Tibial artery (tissue), 4 donors: ENCODE results near the gene RNF38.

Experiments used
- DNase-seq, 2 donors: peaks; one replicate each; pipeline ENCODE4 v3.0.0-alpha.2; 2019
- H3K27ac ChIP-seq, 2 donors: fragments of 200-600 bp; sonication (generic) in 1 of 2; 1 replicate in 1 of 2; 2 replicates in 1 of 2; pipeline ENCODE4 v1.5.1; 2018 to 2019; ENCODE audit warnings: mild to moderate bottlenecking in 1 of 2
- H3K27me3 ChIP-seq, 2 donors: fragments of 200-600 bp; sonication (generic) in 1 of 2; one replicate each; pipeline versions ENCODE4 v1.5.1 to v1.6.0; 2016 to 2019
- H3K36me3 ChIP-seq, 3 donors: fragments of 200-600 bp; sonication (generic) in 2 of 3; one replicate each; pipeline ENCODE4 v1.5.1; 2016 to 2019; ENCODE audit warnings: mild to moderate bottlenecking in 2 of 3
- H3K4me1 ChIP-seq, 4 donors: fragments of 200-600 bp; sonication (generic) in 2 of 4; 1 replicate in 3 of 4; 2 replicates in 1 of 4; pipeline ENCODE4 v1.5.1; 2016 to 2019
- H3K4me3 ChIP-seq, 2 donors: fragments of 200-600 bp; sonication (generic) in 1 of 2; 1 replicate in 1 of 2; 2 replicates in 1 of 2; pipeline ENCODE4 v1.5.1; 2018 to 2019; ENCODE audit warnings: mild to moderate bottlenecking in 2 of 2
- H3K9me3 ChIP-seq, 3 donors: fragments of 200-600 bp; sonication (generic) in 1 of 3; one replicate each; pipeline ENCODE4 v1.5.1; 2016 to 2019
- intact Hi-C: fragments of 100-400 bp; cut with DNase I; formaldehyde crosslinking; loops from one replicate; pipeline ENCODE4 v1.15.0; 2023; ENCODE audit warnings: low total_unique reads
- TF ChIP-seq, protein P1 (sequence below), 2 experiments: fragments of 200-600 bp in 1 of 2; fragments of 450-650 bp in 1 of 2; IDR thresholded peaks; one replicate each; pipeline ENCODE4 v1.5.1; 2017 to 2019; ENCODE audit warnings: antibody characterized with exemption in 2 of 2, mild to moderate bottlenecking in 1 of 2, moderate library complexity in 1 of 2

The RNF38 gene

DNA sequence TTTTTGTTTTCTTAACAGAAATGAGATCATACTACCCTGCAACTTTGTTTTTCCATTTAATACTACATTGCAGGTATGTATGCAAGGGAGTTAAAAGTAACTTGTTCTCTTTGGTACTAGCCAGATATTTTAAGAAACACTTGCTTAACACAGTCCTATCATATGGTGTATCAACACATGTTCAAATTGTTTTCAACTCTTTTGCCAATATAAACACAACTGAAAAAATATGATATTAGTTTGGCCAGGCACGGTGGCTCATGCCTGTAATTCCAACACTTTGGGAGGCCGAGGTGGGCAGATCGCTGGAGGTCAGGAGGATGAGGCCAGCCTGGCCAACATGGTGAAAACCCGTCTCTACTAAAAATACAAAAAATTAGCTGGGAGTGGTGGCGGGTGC is 41.6 kb downstream of the RNF38 start:
- no peak overlapping the region for H3K4me3 ChIP-seq
- TF ChIP-seq, protein P1, sequence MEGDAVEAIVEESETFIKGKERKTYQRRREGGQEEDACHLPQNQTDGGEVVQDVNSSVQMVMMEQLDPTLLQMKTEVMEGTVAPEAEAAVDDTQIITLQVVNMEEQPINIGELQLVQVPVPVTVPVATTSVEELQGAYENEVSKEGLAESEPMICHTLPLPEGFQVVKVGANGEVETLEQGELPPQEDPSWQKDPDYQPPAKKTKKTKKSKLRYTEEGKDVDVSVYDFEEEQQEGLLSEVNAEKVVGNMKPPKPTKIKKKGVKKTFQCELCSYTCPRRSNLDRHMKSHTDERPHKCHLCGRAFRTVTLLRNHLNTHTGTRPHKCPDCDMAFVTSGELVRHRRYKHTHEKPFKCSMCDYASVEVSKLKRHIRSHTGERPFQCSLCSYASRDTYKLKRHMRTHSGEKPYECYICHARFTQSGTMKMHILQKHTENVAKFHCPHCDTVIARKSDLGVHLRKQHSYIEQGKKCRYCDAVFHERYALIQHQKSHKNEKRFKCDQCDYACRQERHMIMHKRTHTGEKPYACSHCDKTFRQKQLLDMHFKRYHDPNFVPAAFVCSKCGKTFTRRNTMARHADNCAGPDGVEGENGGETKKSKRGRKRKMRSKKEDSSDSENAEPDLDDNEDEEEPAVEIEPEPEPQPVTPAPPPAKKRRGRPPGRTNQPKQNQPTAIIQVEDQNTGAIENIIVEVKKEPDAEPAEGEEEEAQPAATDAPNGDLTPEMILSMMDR (IDR thresholded peaks at IDR 0.05), result no peak
- intact Hi-C loops, result no loop called here
- no peaks in the 10 kb centered on the region for H3K27me3 ChIP-seq
- no peaks in the 10 kb centered on the region for H3K9me3 ChIP-seq
- DNase-seq, result no peak
- peaks cover 27 to 64% (median 34%) of the 10 kb centered on the region in 3 donors for H3K36me3 ChIP-seq
- no peak overlapping the region for H3K27ac ChIP-seq
- H3K4me1 ChIP-seq, result no peaks in the 10 kb centered on the region

DNA sequence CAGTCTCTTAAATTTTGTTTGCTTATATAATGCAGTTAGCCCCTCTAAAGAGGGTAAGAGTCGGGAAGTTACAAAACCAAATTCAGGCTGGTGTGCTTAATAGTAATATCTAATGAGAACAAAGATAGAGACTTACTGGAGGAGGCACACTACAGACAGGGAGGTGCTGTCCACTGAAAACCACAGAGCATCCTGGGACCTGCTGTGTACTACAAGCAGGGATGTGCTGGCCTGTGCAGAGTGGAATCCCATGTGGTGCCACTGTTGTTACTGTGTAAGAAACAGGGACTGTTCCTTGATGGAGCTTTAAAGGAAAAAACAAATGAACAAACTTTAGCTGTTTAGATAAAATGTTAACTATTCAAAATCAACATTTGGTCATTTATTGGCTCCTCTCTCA is 42.4 kb downstream of the RNF38 start:
- Histone ChIP-seq H3K4me3 (no peak overlapping the region), H3K4me1 (no peaks in the 10 kb centered on the region), H3K36me3 (peaks cover 32 to 67% (median 43%) of the 10 kb centered on the region in 3 donors), H3K9me3 (no peaks in the 10 kb centered on the region), H3K27me3 (no peaks in the 10 kb centered on the region), H3K27ac (no peak overlapping the region)
- intact Hi-C loops, result no loop called here
- no peak for DNase-seq
- TF ChIP-seq, protein P1 (IDR thresholded peaks at IDR 0.05), result no peak

DNA sequence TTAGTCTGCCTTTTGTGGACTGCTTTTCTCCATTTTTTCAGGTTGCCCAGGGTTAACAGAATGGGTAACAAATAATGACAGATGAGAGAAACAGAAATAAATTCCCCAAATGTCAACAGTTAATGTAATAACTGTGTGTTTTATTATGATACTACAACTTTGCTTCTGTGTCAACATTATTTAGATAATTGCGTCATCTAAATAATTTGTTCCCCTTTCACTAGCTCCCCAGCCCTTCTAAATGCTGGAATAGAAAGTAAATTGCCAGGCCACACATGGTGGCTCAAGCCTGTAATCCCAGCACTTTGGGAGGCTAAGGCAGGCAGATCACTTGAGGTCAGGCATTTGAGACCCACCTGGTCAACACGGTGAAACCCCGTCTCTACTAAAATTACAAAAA is 53.5 kb downstream of the RNF38 start:
- H3K9me3 ChIP-seq, result no peaks in the 10 kb centered on the region
- no peaks in the 10 kb centered on the region for H3K4me1 ChIP-seq
- H3K27me3 ChIP-seq, result no peaks in the 10 kb centered on the region
- TF ChIP-seq, protein P1 (IDR thresholded peaks at IDR 0.05), result no peak
- no peak overlapping the region for H3K4me3 ChIP-seq
- no peak for DNase-seq
- no peak overlapping the region for H3K27ac ChIP-seq
- intact Hi-C loops, result no loop called here
- H3K36me3 ChIP-seq, result peaks cover 50 to 80% (median 66%) of the 10 kb centered on the region in 3 donors

DNA sequence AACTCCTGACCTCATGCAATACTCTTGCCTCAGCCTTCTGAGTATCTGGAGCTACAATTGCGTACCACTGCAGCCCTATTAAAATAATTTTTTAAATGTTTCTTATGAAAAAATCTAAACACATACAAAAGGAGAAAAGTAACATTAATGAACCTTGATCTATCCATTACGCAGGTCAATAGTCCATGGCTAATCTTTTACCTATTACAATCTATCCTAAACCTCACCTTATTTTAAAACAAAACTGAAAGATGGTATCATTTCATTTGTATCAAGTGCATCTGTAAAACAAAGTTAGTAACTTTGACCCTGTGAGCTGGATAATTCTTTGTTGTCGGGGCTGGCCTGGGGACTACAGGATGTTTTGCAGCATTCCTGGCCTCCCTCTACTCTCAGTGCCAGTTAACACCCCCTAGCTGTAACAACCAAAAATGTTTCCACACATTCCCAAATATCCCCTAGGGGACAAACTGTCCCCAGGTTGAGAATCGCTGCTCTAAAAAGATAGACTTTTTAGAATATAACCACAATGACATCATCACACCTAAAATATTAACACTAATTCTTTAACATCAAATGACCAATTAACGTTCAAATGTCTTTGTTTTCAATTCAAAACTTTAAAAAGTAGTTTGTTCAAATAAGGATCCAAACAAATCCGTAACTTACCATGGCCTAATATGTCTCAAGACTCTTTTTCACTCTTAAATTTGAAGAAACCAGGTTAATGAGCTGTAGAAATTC is 54.8 kb downstream of the RNF38 start:
- H3K4me3 ChIP-seq, result no peak overlapping the region
- no peak for DNase-seq
- TF ChIP-seq, protein P1 (IDR thresholded peaks at IDR 0.05), result no peak
- H3K4me1 ChIP-seq, result no peaks in the 10 kb centered on the region
- H3K36me3 ChIP-seq, result peaks cover 51 to 80% (median 67%) of the 10 kb centered on the region in 3 donors
- intact Hi-C loops, result no loop called here
- no peak overlapping the region for H3K27ac ChIP-seq
- no peaks in the 10 kb centered on the region for H3K9me3 ChIP-seq
- no peaks in the 10 kb centered on the region for H3K27me3 ChIP-seq

DNA sequence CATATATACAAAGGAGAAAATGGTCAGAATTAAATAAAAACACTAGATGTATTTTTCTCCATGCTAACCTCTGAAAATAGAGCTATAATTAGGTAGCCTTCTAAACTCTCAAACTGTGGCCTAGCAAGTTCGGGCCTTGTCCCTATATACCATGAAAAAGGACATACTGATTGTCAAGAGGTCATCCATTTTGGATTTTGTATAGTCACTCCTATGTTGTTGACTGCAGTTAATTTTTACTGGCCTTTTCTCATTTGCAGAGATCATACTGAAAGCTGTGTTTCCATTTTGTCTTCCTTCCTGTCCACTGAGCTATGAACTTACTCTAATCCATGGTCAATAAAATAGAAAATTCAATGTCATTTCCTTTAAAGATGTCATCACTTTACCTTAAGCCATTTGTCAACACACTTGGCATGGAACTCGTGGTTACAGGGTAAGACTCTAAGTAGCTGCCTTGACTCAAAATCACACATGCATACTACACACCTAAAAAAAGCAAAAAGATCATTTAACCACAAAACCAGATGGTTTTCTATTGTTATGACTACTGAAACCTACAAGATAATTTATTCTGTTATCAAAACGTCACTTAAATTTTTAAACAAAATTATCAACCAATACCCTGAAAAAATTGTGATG is 58.0 kb downstream of the RNF38 start:
- H3K36me3 ChIP-seq, result peaks cover 57 to 80% (median 66%) of the 10 kb centered on the region in 3 donors
- intact Hi-C loops, result no loop called here

More for the DNA sequence above, 58.0 kb downstream of the RNF38 start:
- Histone ChIP-seq H3K4me1 (no peaks in the 10 kb centered on the region), H3K27ac (no peak overlapping the region), H3K9me3 (no peaks in the 10 kb centered on the region), H3K4me3 (no peak overlapping the region), H3K27me3 (no peaks in the 10 kb centered on the region)
- DNase-seq, result no peak
- TF ChIP-seq, protein P1 (IDR thresholded peaks at IDR 0.05), result no peak
